Measurements from ENCODE around the gene GRIK3.

The GRIK3 gene

GRCh38 chr1:37010011-37010410 lies 24.3 kb downstream of the GRIK3 start:
- DNase-seq (ENCODE audit: low spot score), result no peak
- in situ Hi-C loops (cut with MboI; ENCODE audit: low pct_unique_long_range_greater_than_20kb, low sequenced_read_pairs, unreplicated experiment), result no loop called here
- no peak for TF ChIP-seq CTCF (IDR thresholded peaks at IDR 0.05; ENCODE audit: extremely low read depth, insufficient read depth, missing control alignments)

GRCh38 chr1:37009521-37009920 lies 24.8 kb downstream of the GRIK3 start:
- TF ChIP-seq CTCF (IDR thresholded peaks at IDR 0.05; ENCODE audit: extremely low read depth, insufficient read depth, missing control alignments), result no peak
- in situ Hi-C loops (cut with MboI; ENCODE audit: low pct_unique_long_range_greater_than_20kb, low sequenced_read_pairs, unreplicated experiment), result no loop called here
- no peak for DNase-seq (ENCODE audit: low spot score)

- TF ChIP-seq CTCF (IDR thresholded peaks at IDR 0.05; ENCODE audit: extremely low read depth, insufficient read depth, missing control alignments), result no peak
- no peak for DNase-seq (ENCODE audit: low spot score)
- in situ Hi-C loops (cut with MboI; ENCODE audit: low pct_unique_long_range_greater_than_20kb, low sequenced_read_pairs, unreplicated experiment), result no loop called here
These were observed 28.0 kb downstream of the GRIK3 start for GRCh38 chr1:37006132-37006868.

GRCh38 chr1:37002898-37003297 lies 31.4 kb downstream of the GRIK3 start:
- TF ChIP-seq CTCF (IDR thresholded peaks at IDR 0.05; ENCODE audit: extremely low read depth, insufficient read depth, missing control alignments), result no peak
- DNase-seq (ENCODE audit: low spot score), result no peak
- in situ Hi-C loops (cut with MboI; ENCODE audit: low pct_unique_long_range_greater_than_20kb, low sequenced_read_pairs, unreplicated experiment), result no loop called here

- no peak for DNase-seq (ENCODE audit: low spot score)
- no peak for TF ChIP-seq CTCF (IDR thresholded peaks at IDR 0.05; ENCODE audit: extremely low read depth, insufficient read depth, missing control alignments)
- in situ Hi-C loops (cut with MboI; ENCODE audit: low pct_unique_long_range_greater_than_20kb, low sequenced_read_pairs, unreplicated experiment), result no loop called here
These were observed 32.6 kb downstream of the GRIK3 start for GRCh38 chr1:37001703-37002102.

GRCh38 chr1:36996106-36996505 lies 38.2 kb downstream of the GRIK3 start:
- no peak for DNase-seq (ENCODE audit: low spot score)
- in situ Hi-C loops (cut with MboI; ENCODE audit: low pct_unique_long_range_greater_than_20kb, low sequenced_read_pairs, unreplicated experiment), result no loop called here
- TF ChIP-seq CTCF (IDR thresholded peaks at IDR 0.05; ENCODE audit: extremely low read depth, insufficient read depth, missing control alignments), result no peak
